Measurements from ENCODE around the gene GJA1. TPM values are rescaled to one million over a fixed set of nuclear protein-coding genes. Genes with fewer than 3 reads are reported as not detected.

GJA1 gene
- total RNA-seq, 4 donors from 2014 or later = 39.0 to 173 (median 44.0) TPM

DNA sequence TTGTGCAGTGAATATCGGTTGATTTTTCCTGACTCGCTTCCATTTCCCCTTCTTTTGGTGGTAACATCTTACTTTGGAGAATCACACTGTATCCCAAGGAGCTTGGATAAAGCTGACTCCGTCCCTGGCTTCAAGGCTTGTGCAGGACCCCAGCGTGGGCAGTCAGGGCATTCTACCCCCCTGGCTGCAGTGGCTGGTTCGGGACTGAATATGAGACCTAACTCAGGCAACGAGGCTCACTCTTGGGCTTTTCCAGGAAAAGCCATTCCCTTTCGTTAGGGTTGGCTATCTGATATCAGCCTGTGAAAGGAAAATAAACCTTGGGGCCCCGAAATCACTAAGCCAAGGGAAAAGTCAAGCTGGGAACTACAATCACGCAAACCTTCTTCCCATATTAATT lies 30.1 kb upstream of the GJA1 start:
- TF ChIP-seq, protein P1, sequence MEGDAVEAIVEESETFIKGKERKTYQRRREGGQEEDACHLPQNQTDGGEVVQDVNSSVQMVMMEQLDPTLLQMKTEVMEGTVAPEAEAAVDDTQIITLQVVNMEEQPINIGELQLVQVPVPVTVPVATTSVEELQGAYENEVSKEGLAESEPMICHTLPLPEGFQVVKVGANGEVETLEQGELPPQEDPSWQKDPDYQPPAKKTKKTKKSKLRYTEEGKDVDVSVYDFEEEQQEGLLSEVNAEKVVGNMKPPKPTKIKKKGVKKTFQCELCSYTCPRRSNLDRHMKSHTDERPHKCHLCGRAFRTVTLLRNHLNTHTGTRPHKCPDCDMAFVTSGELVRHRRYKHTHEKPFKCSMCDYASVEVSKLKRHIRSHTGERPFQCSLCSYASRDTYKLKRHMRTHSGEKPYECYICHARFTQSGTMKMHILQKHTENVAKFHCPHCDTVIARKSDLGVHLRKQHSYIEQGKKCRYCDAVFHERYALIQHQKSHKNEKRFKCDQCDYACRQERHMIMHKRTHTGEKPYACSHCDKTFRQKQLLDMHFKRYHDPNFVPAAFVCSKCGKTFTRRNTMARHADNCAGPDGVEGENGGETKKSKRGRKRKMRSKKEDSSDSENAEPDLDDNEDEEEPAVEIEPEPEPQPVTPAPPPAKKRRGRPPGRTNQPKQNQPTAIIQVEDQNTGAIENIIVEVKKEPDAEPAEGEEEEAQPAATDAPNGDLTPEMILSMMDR (IDR thresholded peaks at IDR 0.05; ENCODE audit: low read depth) = no peak

DNA sequence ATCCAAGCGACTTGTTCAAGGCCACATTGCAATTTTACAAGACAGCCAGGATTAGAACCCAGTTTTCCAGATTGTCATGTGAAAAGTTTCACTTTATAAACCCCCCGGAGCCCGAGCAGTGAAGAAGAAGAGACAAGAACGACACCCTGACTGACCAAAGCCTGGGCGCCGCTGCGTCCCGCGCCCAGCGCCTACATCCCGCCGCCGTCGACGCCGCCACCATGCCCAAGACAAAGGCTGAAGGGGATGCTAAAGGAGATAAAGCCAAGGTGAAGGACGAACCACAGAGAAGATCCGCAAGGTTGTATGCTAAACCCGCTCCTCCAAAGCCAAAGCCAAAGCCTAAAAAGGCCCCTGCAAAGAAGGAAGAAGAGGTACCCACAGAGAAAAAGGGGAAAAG lies 27.1 kb upstream of the GJA1 start:
- TF ChIP-seq, protein P1 (IDR thresholded peaks at IDR 0.05; ENCODE audit: low read depth) = no peak

DNA sequence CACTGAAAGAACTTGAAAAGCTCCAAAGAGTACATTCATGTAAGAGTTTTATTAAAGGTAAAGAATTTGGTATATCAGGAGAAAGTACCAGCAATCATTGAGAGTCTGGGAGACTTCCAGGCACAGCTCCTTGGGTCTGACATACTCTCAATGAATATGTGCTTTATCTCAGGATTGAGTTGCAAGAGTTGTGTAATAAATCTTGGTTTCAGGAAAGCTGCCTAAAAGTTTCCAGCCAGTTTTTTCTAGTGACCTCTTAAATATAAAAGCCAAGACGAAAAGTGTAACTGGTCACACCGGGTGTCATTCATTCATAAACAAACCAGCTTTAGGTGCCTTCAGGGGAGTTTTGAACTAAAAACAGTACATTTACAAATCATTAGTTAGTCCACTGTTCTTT lies 21.6 kb upstream of the GJA1 start:
- TF ChIP-seq, protein P1 (IDR thresholded peaks at IDR 0.05; ENCODE audit: low read depth) = no peak

DNA sequence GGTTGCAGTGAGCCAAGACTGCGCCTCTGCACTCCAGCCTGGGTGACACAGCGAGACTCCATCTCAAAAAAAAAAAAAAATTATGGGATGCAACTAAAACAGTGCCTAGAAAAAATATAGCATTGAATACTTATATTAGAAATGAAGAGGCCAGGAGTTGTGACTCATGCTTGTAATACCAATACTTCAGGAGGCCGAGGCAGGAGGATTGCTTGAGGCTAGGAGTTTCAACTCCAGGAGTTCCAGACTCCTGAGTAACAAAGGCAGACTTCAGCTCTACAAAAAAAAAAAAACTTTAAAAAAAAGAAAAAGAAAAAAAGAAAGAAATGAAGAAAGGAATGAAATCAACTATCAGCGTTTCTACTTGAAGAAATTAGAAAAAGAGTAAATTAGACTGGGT lies 17.1 kb upstream of the GJA1 start:
- TF ChIP-seq, protein P1 (IDR thresholded peaks at IDR 0.05; ENCODE audit: low read depth) = no peak

DNA sequence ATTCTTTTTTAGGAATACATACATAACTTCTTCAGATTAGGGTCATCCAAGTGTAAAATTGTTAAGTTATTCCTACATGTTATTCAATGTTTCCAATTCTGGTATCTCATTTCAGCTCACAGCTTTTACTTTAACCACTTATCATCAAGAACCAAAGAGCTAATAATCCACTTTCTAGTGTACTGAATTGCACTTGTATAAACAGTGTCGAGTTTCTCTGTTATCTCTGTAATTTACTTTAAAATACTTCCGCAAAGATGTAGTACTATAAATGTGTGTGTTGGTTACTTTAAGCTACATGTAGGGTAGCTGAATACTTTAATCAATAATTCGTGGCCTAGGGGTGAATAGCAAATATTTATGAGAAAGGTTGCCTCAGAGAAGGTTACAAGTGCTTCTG lies 8.8 kb upstream of the GJA1 start:
- TF ChIP-seq, protein P1 (IDR thresholded peaks at IDR 0.05; ENCODE audit: low read depth) = no peak

DNA sequence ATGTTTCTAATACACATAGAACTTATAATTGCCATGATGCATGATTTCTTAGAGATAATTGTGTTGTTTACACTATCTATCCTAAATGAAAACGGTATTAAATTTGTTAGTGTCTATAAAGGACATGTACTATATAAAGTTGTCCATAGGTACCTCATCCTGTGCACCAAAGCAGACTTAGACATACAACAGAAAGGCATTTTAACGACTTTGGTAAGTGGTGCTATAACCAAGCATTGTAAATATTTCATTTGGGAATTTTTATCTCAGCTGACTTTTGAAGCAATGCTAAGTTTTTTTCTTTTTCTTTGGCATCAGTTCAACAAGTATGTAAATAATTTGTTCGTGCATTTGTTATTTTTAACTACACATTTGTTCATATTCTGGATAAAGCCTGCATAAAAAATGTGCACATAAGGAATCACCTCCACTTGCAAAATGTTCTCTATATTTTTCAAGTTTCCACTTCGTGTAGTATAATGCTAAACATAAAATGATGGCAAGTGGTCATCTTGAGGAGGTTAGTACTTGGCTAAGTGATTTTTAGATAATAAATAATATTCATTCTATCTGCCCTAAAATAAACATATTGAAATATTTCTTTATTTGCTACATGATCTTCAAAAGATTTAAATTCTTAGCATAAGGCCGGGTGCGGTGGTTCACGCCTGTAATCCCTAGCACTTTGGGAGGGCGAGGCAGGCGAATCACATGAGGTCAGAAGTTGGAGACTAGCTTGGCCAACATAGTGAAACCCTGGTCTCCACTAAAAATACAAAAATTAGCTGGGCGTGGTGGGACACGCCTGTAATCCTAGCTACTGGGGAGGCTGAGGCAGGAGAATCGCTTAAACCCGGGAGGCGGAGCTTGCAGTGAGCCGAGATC lies 6.3 kb upstream of the GJA1 start:
- TF ChIP-seq, protein P1 (IDR thresholded peaks at IDR 0.05; ENCODE audit: low read depth) = no peak

DNA sequence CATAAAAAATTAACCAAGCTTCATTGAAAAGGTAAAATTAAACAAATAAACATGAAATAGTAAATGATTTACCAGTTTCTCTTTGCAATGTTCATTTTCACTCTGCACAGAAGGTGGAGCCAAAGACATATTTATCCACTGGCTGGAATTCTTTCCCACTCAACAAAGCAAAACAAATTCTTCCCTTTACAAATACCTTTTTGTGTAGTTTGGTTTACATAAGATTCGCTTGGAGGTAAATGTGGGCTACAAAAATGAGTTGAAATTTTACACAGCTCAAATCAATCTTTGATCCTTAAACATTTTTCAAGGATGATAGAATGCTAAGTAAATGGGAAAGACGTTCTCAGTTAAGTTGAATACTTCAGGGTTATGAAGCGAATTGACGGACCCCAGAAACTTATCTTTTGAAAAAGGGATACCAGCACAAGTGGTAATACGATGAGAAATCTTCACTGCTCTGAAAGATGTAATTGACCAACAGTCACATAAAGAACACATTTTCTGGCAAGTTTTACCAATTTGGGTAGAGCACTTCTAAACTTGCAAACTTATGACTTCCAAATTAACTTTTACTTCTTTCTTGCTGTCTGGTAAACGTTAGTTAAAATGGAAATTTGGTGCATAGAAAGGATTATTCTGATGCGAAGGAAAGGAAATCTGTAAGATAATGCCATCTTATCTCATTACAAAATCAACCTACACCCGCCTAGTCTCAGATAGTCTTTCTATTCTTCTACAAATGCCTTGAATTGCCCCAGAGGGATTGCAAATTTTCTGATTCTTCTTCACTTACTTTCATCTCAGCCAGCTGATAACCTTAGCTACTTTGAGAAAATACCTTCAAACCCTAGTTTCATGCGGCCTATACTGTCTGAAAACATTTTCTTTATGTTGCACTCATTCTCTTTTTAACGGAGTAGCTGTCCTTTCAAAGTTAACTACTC lies 4.7 kb upstream of the GJA1 start:
- TF ChIP-seq, protein P1 (IDR thresholded peaks at IDR 0.05; ENCODE audit: low read depth) = no peak
